ENCODE data around the gene PJA1. TPM values are rescaled to one million over a fixed set of nuclear protein-coding genes. Genes with fewer than 3 reads are reported as not detected.

The PJA1 gene
- total and polyA plus RNA-seq, 2 donors (not counting 3 experiments of a cell fraction or from before 2014, with no cell fraction given): 8.2 to 16.1 TPM

DNA sequence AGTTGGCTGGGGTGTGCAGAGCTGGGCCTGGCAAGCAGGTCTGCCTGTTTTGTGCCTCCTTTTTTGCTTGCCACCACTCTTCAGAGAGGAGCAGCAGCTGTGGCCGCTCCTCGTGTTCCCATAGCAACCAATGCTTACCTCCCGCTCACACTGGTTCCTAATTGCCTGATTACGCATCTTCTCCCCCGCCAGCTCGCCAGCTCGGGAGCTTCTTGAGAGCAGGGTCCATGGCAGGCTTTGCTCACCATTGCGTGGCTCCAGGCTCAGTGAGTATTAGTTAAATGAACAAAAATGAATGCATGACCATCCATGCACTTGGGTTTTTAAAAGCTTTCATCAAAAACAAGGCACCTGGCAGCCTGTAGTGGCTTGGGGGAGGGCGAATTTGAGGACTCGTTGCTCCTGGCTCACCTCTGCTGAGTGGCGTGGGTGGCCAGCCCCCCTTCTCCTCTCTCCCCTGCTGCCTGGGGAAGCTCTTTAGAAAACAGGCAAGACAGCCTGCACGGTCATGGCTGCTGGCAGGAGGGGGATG lies 14.2 kb upstream of the PJA1 start:
- POLR2A ChIA-PET: no interaction called here

More for the DNA sequence above, 14.2 kb upstream of the PJA1 start:
- dilution Hi-C loops (cut with MboI; ENCODE audit: extremely low pct_ligation_motif_present, low sequenced_read_pairs): no loop called here
- Histone ChIP-seq H3K9me1 (replicated peaks; ENCODE audit: control insufficient read depth, extremely low read depth, insufficient read depth, low read length) (no peaks in the 10 kb centered on the region), H3K27ac (ENCODE audit: insufficient read depth, low read depth, low read length) (no peak overlapping the region), H3K79me2 (ENCODE audit: control insufficient read depth, insufficient read depth, low read length) (no peaks in the 10 kb centered on the region), H3K9me3 (replicated peaks; ENCODE audit: control insufficient read depth, insufficient read depth, low read length) (no peaks in the 10 kb centered on the region), H3K36me3 (ENCODE audit: control insufficient read depth in 2 of 2, extremely low read depth in 1 of 2, insufficient read depth in 2 of 2, low read length in 2 of 2) (no peaks in the 10 kb centered on the region), H3K4me1 (ENCODE audit: control insufficient read depth, extremely low read depth, insufficient read depth, low read length) (no peaks in the 10 kb centered on the region), H3K27me3 (ENCODE audit: control insufficient read depth in 2 of 2, insufficient read depth in 2 of 2, low read length in 2 of 2) (no peaks in the 10 kb centered on the region), H3K4me3 (replicated peaks in 1 of 3; ENCODE audit: insufficient read depth in 1 of 3, low read depth in 1 of 3, low read length in 3 of 3) (no peak overlapping the region), H3K4me2 (ENCODE audit: insufficient read depth, low read length) (no peak overlapping the region), H2AFZ (ENCODE audit: low read depth, low read length) (no peak overlapping the region), H4K20me1 (replicated peaks; ENCODE audit: control insufficient read depth, extremely low read depth, insufficient read depth, low read length) (no peaks in the 10 kb centered on the region), H3K9ac (replicated peaks; ENCODE audit: extremely low read depth, insufficient read depth, low read length) (no peak overlapping the region)
- FAIRE-seq (no peak), DNase-seq (ENCODE audit: low read depth, low spot score) (no peak)
- no peak for TF ChIP-seq POLR2A (IDR thresholded peaks at IDR 0.05; ENCODE audit: low read depth, low read length)
- TF ChIP-seq GATA2 (IDR thresholded peaks at IDR 0.05; ENCODE audit: insufficient read depth, insufficient read length, low read depth, low read length): no peak
- TF ChIP-seq MYC (IDR thresholded peaks at IDR 0.05; ENCODE audit: low read depth, low read length): no peak
- no peak for TF ChIP-seq CTCF (IDR thresholded peaks at IDR 0.05; ENCODE audit: extremely low read depth in 1 of 2, insufficient read depth in 1 of 2, low read depth in 1 of 2, low read length in 2 of 2)
- no peak for TF ChIP-seq JUN (IDR thresholded peaks at IDR 0.05; ENCODE audit: borderline replicate concordance, insufficient read depth, insufficient read length, low read depth)
- no peak for TF ChIP-seq POLR2AphosphoS5 (IDR thresholded peaks at IDR 0.05; ENCODE audit: insufficient read depth, low read depth, low read length)
- TF ChIP-seq FOS (IDR thresholded peaks at IDR 0.05; ENCODE audit: borderline replicate concordance, insufficient read depth, low read length): no peak
- TF ChIP-seq, protein P1, sequence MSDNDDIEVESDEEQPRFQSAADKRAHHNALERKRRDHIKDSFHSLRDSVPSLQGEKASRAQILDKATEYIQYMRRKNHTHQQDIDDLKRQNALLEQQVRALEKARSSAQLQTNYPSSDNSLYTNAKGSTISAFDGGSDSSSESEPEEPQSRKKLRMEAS (IDR thresholded peaks at IDR 0.05; ENCODE audit: insufficient read depth, insufficient read length): no peak
- intact Hi-C loops (cut with micrococcal nuclease): no loop called here
- CTCF ChIA-PET: interaction anchor here (1.1 to 1.3 kb wide), 2 partner anchors 21 to 351 kb away, joined by 3 read pairs; no protein-coding TSS in a partner anchor
- BruUV-seq (replicated peaks): no TSS peak
